HG02884 (cell line): ENCODE data around the gene FBXL12.
A peak's percentile ranks its signal among the peaks of the same experiment; 100 is the strongest.
"Not testable (repeated sequence)": the region's sequence is repeated elsewhere in the genome, so short reads cannot be mapped to it uniquely, and the experiment has no call there.

Experiments used
- ATAC-seq: cut with Tn5 transposase; IDR thresholded peaks from one replicate; pipeline ENCODE4 v1.9.1; 2021; ENCODE audit warnings: mild to moderate bottlenecking, moderate library complexity; ENCODE audit not compliant: unreplicated experiment

FBXL12 gene

GRCh38 chr19:9839415-9839814 is 20.5 kb upstream of the FBXL12 start:
- ATAC-seq: no peak

DNA sequence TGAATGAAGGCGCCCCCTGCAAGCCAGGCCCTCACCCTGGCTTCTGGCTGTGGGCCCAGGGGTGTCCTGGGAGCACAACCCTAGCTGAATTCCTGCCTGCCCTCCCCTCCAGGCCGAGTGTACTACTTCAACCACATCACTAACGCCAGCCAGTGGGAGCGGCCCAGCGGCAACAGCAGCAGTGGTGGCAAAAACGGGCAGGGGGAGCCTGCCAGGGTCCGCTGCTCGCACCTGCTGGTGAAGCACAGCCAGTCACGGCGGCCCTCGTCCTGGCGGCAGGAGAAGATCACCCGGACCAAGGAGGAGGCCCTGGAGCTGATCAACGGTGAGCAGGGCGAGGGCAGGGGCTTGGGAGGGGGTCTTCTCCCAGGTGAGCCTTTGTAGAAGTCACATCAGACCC is 19.4 kb upstream of the FBXL12 start:
- no peak for ATAC-seq

- no peak for ATAC-seq
These were observed 17.1 kb upstream of the FBXL12 start for GRCh38 chr19:9836021-9836420.

DNA sequence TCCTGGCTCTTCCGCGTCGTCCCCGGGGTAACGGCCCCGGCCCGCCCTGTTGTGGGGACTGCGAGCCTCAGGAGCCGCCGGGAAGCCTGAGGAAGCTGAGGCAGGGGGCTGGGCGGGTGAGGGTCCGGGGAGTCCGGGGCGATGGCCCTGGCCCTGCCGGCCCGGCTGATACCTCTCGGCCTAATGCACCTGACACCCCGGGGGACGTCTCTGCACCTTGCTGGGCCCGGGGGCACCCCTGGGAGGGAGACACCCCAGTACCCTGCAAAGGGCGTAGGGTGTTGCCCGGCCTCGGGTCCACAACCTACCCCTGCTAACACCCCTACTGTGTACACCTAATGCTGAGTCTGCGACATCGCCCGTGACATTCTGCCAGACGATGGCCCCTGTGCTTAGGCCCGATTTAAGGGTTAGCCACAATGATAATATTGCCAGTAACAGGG is 16.6 kb upstream of the FBXL12 start:
- ATAC-seq: peak; percentile 2

DNA sequence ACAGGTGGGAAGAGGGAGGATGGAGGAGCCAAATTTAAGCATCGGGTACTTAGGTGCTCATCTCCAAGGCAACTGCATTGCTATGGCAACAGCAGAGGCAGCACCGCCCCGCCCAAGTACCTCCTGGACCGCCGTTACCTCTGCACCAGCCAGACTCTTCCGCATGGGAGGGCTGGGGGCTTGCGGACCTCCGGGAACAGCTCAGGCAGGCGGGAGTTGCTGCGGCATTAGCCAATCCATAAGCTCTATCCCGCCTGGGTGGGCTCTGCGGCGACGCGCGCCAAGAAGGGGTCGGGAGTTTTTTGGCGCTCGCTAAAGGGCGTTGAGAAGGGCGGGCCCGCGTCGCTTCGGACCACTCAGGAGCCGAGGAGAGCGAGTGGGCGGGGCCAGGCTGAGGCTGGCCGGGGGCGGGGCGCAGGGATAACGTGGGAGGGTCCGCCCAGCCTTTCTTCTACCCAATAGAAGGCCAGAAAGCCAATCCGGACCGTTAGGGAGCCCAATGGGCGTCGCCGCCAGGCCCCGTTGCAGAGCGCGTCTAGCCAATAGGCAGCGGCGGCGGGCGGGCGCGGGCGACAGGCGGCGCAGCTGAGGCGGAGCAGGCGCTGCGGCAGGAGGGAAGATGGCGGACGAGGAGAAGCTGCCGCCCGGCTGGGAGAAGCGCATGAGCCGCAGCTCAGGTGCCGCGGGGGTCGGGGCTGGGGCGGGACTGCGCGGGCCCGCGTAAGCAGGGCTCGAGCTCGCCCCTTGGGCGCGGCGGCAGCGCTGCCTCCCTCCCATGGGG is 16.0 kb upstream of the FBXL12 start, which contains the start of gene PIN1:
Gene PIN1, plus strand, starts transcription at position 593 of the 781 bp plus-strand sequence. Its CDS starts 27 bp downstream, at position 620.
- peak; percentile 92 for ATAC-seq

DNA sequence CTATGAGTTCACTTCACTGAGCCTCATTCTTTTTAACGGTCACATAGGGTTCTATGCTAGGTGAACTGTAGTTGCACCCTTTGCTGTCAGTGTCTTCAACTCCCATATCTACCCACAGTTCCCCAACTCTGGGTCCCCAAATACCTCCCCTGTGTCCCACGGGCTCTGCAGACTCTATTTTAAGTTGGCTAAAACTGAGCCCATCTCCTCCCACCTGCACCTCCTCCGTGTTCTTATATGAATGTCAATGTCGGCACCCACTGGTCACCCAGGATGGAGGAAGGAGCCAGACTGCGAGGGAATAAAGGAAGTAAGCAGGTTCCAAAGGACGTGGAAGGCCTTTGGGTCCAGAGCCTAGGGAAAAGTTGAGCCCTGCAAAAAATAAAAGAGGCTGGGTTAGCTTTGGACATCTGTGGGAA is 15.4 kb upstream of the FBXL12 start:
- ATAC-seq: no peak

- no peak for ATAC-seq
These were observed 9.7 kb upstream of the FBXL12 start for GRCh38 chr19:9828551-9829063.

DNA sequence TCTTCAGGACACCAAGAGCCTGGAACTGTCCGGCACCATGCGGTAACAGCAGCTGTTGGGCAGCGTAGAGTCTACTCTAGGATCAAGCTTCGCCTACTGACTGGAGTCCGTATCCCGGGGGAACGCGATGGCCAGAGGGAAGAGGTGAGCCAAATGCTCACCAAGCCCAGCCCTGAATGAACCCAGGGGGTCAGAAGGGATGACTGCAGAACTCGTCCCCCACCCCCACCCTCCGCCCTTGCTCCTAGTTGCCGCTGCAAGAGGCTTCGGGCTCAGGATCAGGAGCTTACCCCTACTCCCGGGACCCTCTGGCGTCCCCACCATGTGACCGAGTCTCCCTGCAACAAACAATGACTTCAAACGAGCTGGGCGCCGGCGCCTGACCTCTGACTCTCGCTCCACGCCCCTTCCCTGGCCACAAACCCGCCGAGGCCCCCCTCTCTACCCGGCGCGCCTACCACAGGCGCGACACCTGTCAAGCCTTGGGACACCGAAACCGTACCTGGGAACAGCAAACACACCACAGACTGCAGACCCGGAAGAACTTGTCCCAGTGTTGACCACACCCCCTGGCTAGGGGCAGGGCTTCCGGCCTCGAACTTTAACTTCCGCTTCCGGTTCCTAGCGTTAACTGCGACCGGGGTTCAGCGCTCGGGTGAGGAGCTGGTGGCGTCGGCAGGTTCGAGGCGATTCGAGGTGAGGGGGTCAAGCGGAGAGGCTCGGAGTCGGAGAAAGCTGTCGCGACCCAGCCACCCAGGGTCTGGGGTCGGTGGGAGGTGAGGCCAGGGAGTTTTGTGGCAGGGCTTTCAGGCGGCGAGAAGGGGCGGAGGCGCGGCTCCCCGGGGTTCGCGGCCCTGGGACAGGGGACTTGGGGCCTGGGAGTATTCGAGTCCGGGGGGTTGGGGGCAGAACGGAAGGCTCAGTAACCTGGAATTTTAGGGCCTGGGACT is 8.7 kb upstream of the FBXL12 start, which contains the start of gene UBL5:
Gene UBL5, plus strand, starts transcription at position 630 of the 950 bp plus-strand sequence. CDS start 420 bp downstream, outside the sequence.
- ATAC-seq: peak; percentile 91

DNA sequence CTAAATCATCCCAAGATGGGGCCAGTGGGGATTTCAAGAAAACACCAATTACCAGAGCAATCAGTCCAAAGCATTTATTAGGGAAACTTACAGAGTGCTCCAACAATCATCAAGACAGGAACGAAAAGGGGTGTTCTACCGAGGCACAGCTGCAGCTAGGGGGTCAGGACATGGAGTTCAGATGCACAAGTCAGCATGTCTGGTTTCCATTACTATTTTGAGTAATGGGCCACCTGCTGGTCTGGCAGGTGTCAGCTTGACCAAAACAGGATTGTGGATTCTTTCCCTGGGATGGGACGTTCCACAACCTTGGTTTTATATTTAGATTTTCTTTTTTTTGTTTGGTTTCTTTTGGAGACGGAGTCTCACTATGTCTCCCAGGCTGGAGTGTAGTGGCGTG is 4.9 kb upstream of the FBXL12 start:
- ATAC-seq: no peak

GRCh38 chr19:9820034-9820433 is 1.2 kb upstream of the FBXL12 start:
- not testable (repeated sequence) for ATAC-seq

- ATAC-seq: no peak
These were observed 674 bp upstream of the FBXL12 start for GRCh38 chr19:9819596-9819909.

DNA sequence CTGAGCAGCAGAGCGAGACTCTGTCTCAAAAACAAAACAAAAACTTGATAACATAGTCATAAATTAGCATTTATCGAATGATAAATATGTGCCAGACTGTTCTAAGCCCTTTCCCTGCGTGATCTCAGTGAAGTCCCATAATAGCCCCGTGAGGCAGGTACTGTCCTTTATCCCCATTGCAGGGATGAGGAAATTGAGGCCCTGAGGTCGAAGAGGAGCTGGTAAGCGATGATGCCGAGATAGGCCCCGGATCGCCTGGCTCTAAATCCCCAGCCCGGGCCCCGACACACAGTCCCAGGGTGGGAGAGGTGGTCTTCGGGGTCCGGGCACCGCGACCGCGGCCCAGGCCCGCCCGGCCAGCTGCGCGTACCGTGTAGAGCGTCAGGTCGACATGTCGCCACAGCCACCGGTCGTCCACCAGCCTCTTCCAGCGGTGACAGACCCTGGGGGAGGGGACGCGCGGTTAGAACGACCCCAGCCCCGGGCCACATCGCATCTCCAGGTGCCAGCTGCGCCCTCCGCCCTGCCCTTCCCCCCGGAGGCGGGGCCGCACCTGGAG is 625 bp downstream of the FBXL12 start:
- ATAC-seq: no peak

DNA sequence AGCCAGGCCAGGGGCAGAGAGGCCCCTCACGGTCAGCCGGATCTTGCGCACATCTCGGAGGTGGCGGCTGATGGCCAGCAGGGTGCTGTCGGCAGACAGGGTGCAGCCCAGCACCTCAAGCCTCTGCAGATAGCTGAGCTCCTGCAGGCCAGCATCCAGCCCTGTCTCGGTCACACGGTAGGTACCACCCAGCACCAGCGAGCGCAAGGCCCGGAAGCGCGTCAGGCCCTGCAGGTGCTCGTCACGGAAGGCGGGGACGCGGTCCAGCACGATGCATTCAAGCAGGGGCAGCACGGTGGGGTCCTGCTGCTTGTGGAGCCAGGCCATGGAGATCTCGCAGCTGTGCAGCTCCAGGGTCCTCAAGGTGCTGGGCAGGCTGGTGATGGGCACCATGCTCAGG is 7.7 kb downstream of the FBXL12 start:
- no peak for ATAC-seq

GRCh38 chr19:9808855-9809824 is 9.7 kb downstream of the FBXL12 start:
- ATAC-seq: no peak

DNA sequence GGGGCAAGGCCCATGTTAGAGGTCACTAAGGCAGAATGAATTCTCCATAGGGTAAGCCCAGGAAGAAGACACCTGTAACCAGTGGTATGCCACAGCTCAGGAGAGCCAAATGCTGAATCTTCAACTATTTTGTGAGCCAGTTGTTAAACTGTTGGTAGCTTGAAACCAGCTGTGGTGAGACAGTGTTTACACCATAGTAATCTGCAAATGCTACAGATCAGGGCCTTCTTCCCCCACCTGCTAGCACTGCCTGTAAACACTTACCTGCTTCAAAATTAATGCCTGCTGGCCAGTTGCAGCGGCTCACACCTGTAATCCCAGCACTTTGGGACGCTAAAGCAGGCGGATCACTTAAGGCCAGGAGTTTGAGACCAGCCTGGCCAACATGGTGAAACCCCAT is 12.1 kb downstream of the FBXL12 start:
- no peak for ATAC-seq

GRCh38 chr19:9801976-9802375 is 16.9 kb downstream of the FBXL12 start:
- no peak for ATAC-seq

GRCh38 chr19:9799162-9799561 is 19.7 kb downstream of the FBXL12 start:
- ATAC-seq: no peak

DNA sequence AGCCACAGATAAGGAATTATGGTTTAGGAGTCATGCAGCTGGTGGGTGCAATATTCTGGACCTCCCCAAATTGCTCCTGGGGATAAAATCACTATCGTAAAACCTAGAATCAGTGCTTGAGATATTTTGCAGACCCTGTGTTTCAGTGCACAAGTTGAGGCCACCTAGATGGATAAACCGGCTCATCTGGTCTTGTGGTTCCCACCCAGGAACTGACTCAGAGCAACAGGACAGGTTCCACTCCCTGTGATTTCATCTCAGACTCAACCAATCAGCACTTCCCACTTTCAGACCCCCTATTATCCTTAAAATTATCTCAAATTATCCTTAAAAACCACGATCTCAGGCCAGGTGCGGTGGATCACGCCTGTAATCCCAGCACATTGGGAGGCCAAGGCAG is 21.0 kb downstream of the FBXL12 start:
- no peak for ATAC-seq

DNA sequence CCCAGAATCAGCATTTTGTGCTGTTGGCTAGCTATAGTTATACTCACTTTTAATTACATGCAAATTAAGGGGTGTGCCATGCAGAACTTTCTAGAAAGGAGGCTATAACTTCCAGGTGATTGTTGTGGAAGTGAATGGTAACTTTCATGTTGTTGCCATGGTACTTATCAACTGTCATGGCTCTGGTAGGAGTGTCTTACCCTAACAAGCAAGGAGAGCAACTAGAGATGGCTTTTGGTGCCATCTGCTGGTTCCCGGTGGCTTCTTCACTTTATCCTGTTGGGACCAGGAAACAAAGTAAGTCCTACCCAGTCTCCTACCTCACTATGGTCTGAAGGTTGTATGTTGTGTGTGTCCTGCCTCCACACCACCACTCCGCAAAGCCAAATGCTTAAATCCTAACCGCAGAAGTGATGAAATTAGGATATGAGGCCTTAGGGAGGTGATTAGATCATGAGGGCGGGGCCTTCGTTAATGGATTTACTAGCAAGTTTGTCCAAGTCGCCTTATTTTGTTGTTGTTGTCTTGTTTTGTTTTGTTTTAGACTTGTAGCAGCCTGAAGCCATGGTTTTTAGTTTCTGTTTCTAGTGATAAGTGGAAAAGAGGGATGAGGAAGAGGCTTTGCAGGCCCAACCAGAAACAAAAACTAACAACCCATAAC is 22.6 kb downstream of the FBXL12 start:
- ATAC-seq: peak; percentile 63
